OCI-LY3 (cell line): ENCODE measurements around the gene CFAP77.

ENCODE experiments used
- H2AFZ ChIP-seq: fragments of 200-600, 300-600 bp; shearing (Covaris generic); 2 replicates; pipeline ENCODE4 v1.6.0; 2014; ENCODE audit warnings: antibody characterized with exemption, low read depth, low read length
- H3K27ac ChIP-seq: fragments of 200-600, 300-600 bp; sonication (generic); 2 replicates; pipeline ENCODE4 v1.5.1; 2014; ENCODE audit warnings: mild to moderate bottlenecking, low read length, moderate library complexity, mixed read lengths
- H3K27me3 ChIP-seq: fragments of 200-600, 300-600 bp; sonication (generic); 2 replicates; pipeline ENCODE4 v1.6.1; 2014; ENCODE audit warnings: low read depth, low read length, mixed read lengths
- H3K36me3 ChIP-seq: fragments of 200-600, 300-600 bp; sonication (generic); replicated peaks from 2 replicates; pipeline ENCODE3; 2014; ENCODE audit warnings: low read depth, low read length, mixed read lengths
- H3K4me1 ChIP-seq: fragments of 300-600, 200-600 bp; sonication (generic); 2 replicates; pipeline ENCODE4 v1.6.1; 2014; ENCODE audit warnings: low read length, mixed read lengths
- H3K4me2 ChIP-seq: fragments of 200-600, 300-600 bp; sonication (generic); 2 replicates; pipeline ENCODE4 v1.6.1; 2014; ENCODE audit warnings: low read length, mixed read lengths
- H3K4me3 ChIP-seq: fragments of 300-600, 200-600 bp; sonication (generic); 2 replicates; pipeline ENCODE4 v1.5.1; 2014; ENCODE audit warnings: antibody characterized with exemption, mild to moderate bottlenecking, low read length, moderate library complexity
- H3K79me2 ChIP-seq: fragments of 300-600, 200-600 bp; shearing (Covaris generic); 2 replicates; pipeline ENCODE4 v1.6.1; 2014; ENCODE audit warnings: mild to moderate bottlenecking, low read length, mixed read lengths
- H3K9ac ChIP-seq: fragments of 300-600, 200-600 bp; shearing (Covaris generic); 2 replicates; pipeline ENCODE4 v1.6.0; 2014; ENCODE audit warnings: mild to moderate bottlenecking, low read length, moderate library complexity
- H3K9me3 ChIP-seq: fragments of 200-600, 300-600 bp; shearing (Covaris generic); 2 replicates; pipeline ENCODE4 v1.6.1; 2014; ENCODE audit warnings: low read length, mixed read lengths; ENCODE audit not compliant: insufficient read depth
- H4K20me1 ChIP-seq: fragments of 200-600, 300-600 bp; sonication (generic); 2 replicates; pipeline ENCODE4 v1.6.1; 2016; ENCODE audit warnings: low read length, mixed read lengths; ENCODE audit not compliant: insufficient read depth
- EZH2phosphoT487 ChIP-seq: fragments of 200-600 bp; shearing (Covaris generic); IDR thresholded peaks from 2 replicates; pipeline ENCODE4 v1.6.1; 2018; ENCODE audit warnings: antibody characterized with exemption, mixed run types, low read depth
- TF ChIP-seq, protein P1 (sequence below): fragments of 200-600, 300-600 bp; sonication (generic); IDR thresholded peaks from 2 replicates; pipeline ENCODE4 v1.5.1; 2014; ENCODE audit warnings: antibody characterized with exemption, low read length, low read depth

Gene CFAP77

DNA sequence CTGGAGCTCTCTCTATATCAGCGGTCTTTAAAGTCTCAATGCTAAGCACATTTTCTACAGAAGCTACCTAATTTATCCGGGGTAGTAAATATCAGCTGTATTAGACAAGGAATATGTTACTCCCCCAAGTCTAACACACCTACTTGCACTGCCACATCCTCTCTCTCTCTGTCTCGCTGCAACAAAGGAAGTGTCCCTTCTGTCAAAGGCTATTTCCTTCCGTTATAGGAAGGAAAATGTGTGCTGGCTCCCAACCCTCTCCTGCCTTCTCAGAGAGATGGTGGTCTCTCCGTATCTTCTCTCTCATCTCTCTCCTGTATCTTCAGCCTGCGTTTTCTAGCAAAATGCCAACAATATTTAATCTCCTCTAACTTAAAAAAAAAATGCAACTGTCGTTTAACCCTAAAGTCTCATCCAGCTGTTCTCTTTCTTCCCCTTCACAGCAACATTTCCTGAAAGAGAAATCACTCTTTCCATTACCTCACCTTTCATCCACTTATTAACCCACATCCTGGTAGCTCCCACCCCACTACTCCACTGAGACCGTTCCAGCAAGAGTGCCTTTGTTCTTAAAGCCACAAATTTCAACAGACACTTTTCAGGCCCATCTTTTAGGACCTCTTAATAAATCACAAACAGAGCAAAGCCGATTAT, 5.7 kb upstream of the CFAP77 start:
- Histone ChIP-seq H3K79me2 (peaks cover 22% of the 10 kb centered on the region), H3K9me3 (no peaks in the 10 kb centered on the region), H3K36me3 (peaks cover 18% of the 10 kb centered on the region), H2AFZ (no peak overlapping the region), H4K20me1 (no peaks in the 10 kb centered on the region), H3K27me3 (peaks cover 2% of the 10 kb centered on the region), H3K9ac (no peak overlapping the region), H3K4me1 (peaks cover 14% of the 10 kb centered on the region), H3K4me3 (no peak overlapping the region), H3K27ac (no peak overlapping the region), H3K4me2 (no peak overlapping the region)
- TF ChIP-seq, protein P1, sequence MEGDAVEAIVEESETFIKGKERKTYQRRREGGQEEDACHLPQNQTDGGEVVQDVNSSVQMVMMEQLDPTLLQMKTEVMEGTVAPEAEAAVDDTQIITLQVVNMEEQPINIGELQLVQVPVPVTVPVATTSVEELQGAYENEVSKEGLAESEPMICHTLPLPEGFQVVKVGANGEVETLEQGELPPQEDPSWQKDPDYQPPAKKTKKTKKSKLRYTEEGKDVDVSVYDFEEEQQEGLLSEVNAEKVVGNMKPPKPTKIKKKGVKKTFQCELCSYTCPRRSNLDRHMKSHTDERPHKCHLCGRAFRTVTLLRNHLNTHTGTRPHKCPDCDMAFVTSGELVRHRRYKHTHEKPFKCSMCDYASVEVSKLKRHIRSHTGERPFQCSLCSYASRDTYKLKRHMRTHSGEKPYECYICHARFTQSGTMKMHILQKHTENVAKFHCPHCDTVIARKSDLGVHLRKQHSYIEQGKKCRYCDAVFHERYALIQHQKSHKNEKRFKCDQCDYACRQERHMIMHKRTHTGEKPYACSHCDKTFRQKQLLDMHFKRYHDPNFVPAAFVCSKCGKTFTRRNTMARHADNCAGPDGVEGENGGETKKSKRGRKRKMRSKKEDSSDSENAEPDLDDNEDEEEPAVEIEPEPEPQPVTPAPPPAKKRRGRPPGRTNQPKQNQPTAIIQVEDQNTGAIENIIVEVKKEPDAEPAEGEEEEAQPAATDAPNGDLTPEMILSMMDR, result no peak
- TF ChIP-seq EZH2phosphoT487, result no peak

DNA sequence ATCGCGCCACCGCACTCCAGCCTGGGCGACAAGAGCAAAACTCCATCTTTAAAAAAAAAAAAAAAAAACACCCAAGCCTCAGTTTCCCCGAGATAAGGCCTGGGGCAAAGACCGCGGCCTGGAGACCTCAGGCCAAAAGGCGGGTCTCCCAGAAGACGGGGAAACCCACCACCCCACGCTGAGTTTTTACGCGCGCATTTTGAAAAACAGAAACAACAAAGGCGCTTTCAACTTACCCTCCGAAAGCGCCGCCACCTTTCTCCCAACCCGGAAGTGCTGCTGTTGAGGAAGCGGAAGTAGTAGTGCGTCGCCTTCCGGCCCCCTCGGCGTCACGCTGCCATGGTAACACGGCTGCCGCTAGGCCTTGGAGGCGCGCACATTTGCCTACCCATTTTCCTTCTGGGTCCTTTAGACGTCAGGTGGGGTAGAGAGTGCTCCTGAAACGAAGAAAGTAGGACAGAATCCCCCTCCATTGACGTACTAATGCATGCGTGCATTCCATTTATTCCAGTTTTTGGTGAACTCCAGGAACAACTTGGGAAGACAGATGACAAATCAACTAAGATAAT, 3.4 kb upstream of the CFAP77 start, which contains the start of gene TTF1:
Gene TTF1, minus strand, starts transcription at position 287 of the 569 bp plus-strand sequence. CDS start 4,019 bp downstream, outside the sequence.
- TF ChIP-seq, protein P1, result no peak
- no peak for TF ChIP-seq EZH2phosphoT487
- Histone ChIP-seq H3K79me2 (peaks cover 22% of the 10 kb centered on the region), H4K20me1 (no peaks in the 10 kb centered on the region), H3K4me3 (peak within 1 kb of the TSS; percentile 96), H3K4me1 (peaks cover 28% of the 10 kb centered on the region), H3K9me3 (no peaks in the 10 kb centered on the region), H3K36me3 (peaks cover 8% of the 10 kb centered on the region), H3K9ac (peak within 1 kb of the TSS; percentile 86), H3K27me3 (peaks cover 15% of the 10 kb centered on the region), H3K4me2 (peak within 1 kb of the TSS; percentile 96), H3K27ac (peak within 1 kb of the TSS; percentile 34; the same call in 1 of the 2 replicates), H2AFZ (peak within 1 kb of the TSS; percentile 95)

DNA sequence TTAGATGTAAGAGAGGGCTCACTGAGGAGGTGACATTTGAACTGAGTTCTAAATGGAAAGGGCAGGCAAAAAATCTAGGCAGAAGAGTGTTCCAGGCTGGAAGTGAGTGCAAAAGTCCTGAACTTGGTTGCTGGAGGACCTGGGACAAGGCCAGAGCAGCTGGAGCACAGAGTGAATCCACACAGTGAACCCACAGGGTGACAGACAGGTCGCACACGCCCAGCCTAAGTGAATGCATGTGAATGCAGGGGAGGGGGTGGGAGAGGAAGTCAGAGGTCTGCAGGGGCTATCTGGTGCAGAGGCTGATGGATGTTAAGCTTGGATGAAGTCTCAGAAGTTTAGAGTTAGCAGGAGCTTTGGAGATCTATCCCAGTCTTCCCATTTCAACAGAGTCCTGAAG, 2.8 kb upstream of the CFAP77 start:
- Histone ChIP-seq H3K36me3 (peaks cover 3% of the 10 kb centered on the region), H3K9me3 (no peaks in the 10 kb centered on the region), H3K79me2 (peaks cover 22% of the 10 kb centered on the region), H3K27me3 (peaks cover 15% of the 10 kb centered on the region), H2AFZ (peak overlapping the region; percentile 95; the same call in 1 of the 2 replicates), H3K4me3 (peak overlapping the region; percentile 96), H3K9ac (no peak overlapping the region), H4K20me1 (no peaks in the 10 kb centered on the region), H3K27ac (no peak overlapping the region), H3K4me1 (peaks cover 33% of the 10 kb centered on the region), H3K4me2 (peak overlapping the region; percentile 96)
- TF ChIP-seq, protein P1, result no peak
- no peak for TF ChIP-seq EZH2phosphoT487

DNA sequence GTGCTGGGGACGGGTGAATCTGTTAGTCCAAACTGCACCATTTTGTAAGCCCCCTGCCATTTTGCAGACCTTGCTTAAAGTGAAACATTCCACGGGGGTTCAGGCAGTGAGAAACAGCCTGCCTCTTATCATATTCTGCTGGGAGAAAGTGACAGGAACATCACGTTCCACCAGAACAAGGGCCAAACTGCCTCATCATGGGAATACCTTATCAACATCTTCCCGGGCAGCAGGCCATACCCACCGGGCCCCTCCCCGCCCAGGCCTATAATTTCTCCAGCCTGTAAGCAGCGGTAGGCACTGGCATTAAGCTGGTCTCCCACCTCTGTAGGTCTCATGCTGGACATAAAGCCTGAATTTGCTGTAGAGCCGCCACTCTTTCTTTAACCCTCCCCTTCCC, 1.5 kb upstream of the CFAP77 start:
- Histone ChIP-seq H3K4me1 (peaks cover 33% of the 10 kb centered on the region), H3K27ac (no peak overlapping the region), H3K4me2 (no peak overlapping the region), H2AFZ (no peak overlapping the region), H3K27me3 (peaks cover 27% of the 10 kb centered on the region), H3K79me2 (peaks cover 22% of the 10 kb centered on the region), H4K20me1 (no peaks in the 10 kb centered on the region), H3K9me3 (no peaks in the 10 kb centered on the region), H3K9ac (no peak overlapping the region), H3K36me3 (no peaks in the 10 kb centered on the region), H3K4me3 (no peak overlapping the region)
- TF ChIP-seq, protein P1, result no peak
- no peak for TF ChIP-seq EZH2phosphoT487
